OCI-LY1 (cell line): ENCODE results near the gene TDRD15.

ENCODE experiments used
- H2AFZ ChIP-seq: fragments of 200-600 bp; sonication (generic), shearing (Covaris generic); 2 replicates; pipeline ENCODE4 v1.6.0; 2014; ENCODE audit warnings: antibody characterized with exemption, mild to moderate bottlenecking, low read length
- H3F3A ChIP-seq: fragments of 200-600 bp; sonication (generic), shearing (Covaris generic); 2 replicates; pipeline ENCODE4 v1.6.0; 2014; ENCODE audit warnings: mild to moderate bottlenecking, antibody characterized with exemption, low read length, moderate library complexity; ENCODE audit not compliant: insufficient read depth
- H3K27ac ChIP-seq: fragments of 200-600 bp; sonication (generic); 2 replicates; pipeline ENCODE4 v1.5.1; 2014; ENCODE audit warnings: low read length, mixed run types, mild to moderate bottlenecking, low read depth; ENCODE audit not compliant: poor library complexity, severe bottlenecking
- H3K27me3 ChIP-seq: fragments of 200-600 bp; sonication (generic); 2 replicates; pipeline ENCODE4 v1.6.0; 2014; ENCODE audit warnings: antibody characterized with exemption, mild to moderate bottlenecking, low read length, moderate library complexity; ENCODE audit not compliant: insufficient read depth
- H3K36me3 ChIP-seq: fragments of 200-600 bp; sonication (generic); 2 replicates; pipeline ENCODE4 v1.6.1; 2014; ENCODE audit warnings: mild to moderate bottlenecking, antibody characterized with exemption, low read length, moderate library complexity, mixed read lengths; ENCODE audit not compliant: insufficient read depth
- H3K4me1 ChIP-seq: fragments of 200-600 bp; sonication (generic); 2 replicates; pipeline ENCODE4 v1.5.1; 2014; ENCODE audit warnings: mild to moderate bottlenecking, low read length, moderate library complexity; ENCODE audit not compliant: insufficient read depth, severe bottlenecking
- H3K4me2 ChIP-seq: fragments of 200-600 bp; sonication (generic), shearing (Covaris generic); 2 replicates; pipeline ENCODE4 v1.6.1; 2014; ENCODE audit warnings: low read length
- H3K4me3 ChIP-seq: fragments of 200-600 bp; sonication (generic); 2 replicates; pipeline ENCODE4 v1.5.1; 2014; ENCODE audit warnings: low read length, low read depth, mild to moderate bottlenecking, mixed read lengths; ENCODE audit not compliant: poor library complexity, severe bottlenecking
- H3K79me2 ChIP-seq: fragments of 200-600 bp; shearing (Covaris generic); 2 replicates; pipeline ENCODE4 v1.6.1; 2016; ENCODE audit warnings: mixed run types, low read length, mixed read lengths; ENCODE audit not compliant: insufficient read depth
- H3K9ac ChIP-seq: fragments of 200-600 bp; sonication (generic), shearing (Covaris generic); 2 replicates; pipeline ENCODE4 v1.6.1; 2014; ENCODE audit warnings: mild to moderate bottlenecking, low read length, mixed read lengths
- H3K9me2 ChIP-seq: fragments of 200-600 bp; sonication (generic), shearing (Covaris generic); 2 replicates; pipeline ENCODE4 v1.6.1; 2014; ENCODE audit warnings: low read depth, mild to moderate bottlenecking, low read length, mixed read lengths
- H3K9me3 ChIP-seq: fragments of 200-600 bp; shearing (Covaris generic); 2 replicates; pipeline ENCODE4 v1.6.1; 2014; ENCODE audit warnings: low read length, mixed read lengths
- H4K20me1 ChIP-seq: fragments of 200-600 bp; sonication (generic), shearing (Covaris generic); 2 replicates; pipeline ENCODE4 v1.6.0; 2016; ENCODE audit warnings: mild to moderate bottlenecking, low read length; ENCODE audit not compliant: insufficient read depth
- CTCF ChIP-seq: fragments of 200-600 bp; sonication (generic), shearing (Covaris generic); IDR thresholded peaks from 2 replicates; pipeline ENCODE4 v1.5.1; 2017; ENCODE audit warnings: mild to moderate bottlenecking, antibody characterized with exemption, low read length, moderate library complexity, mixed read lengths
- EZH2 ChIP-seq: fragments of 200-600 bp; sonication (generic), shearing (Covaris generic); IDR thresholded peaks from 2 replicates; pipeline ENCODE4 v1.8.0; 2017; ENCODE audit warnings: borderline replicate concordance, mixed run types, mild to moderate bottlenecking, antibody characterized with exemption, low read length, moderate library complexity, mixed read lengths

TDRD15 gene

GRCh38 chr2:21161832-21162614 lies 38.3 kb downstream of the TDRD15 start:
- no peak for TF ChIP-seq EZH2
- Histone ChIP-seq H2AFZ (no peak overlapping the region), H3F3A (no peaks in the 10 kb centered on the region), H3K9me2 (no peaks in the 10 kb centered on the region), H3K4me1 (no peaks in the 10 kb centered on the region), H3K9ac (no peak overlapping the region), H3K27me3 (no peaks in the 10 kb centered on the region), H4K20me1 (no peaks in the 10 kb centered on the region), H3K9me3 (no peaks in the 10 kb centered on the region), H3K4me3 (no peak overlapping the region), H3K79me2 (no peaks in the 10 kb centered on the region), H3K27ac (no peak overlapping the region), H3K36me3 (no peaks in the 10 kb centered on the region), H3K4me2 (no peak overlapping the region)

GRCh38 chr2:21162615-21162878 lies 38.8 kb downstream of the TDRD15 start:
- no peaks in the 10 kb centered on the region for H4K20me1 ChIP-seq
- no peak overlapping the region for H3K4me3 ChIP-seq
- H3K36me3 ChIP-seq, result no peaks in the 10 kb centered on the region
- no peaks in the 10 kb centered on the region for H3K9me3 ChIP-seq
- no peaks in the 10 kb centered on the region for H3K4me1 ChIP-seq
- no peak overlapping the region for H3K4me2 ChIP-seq
- TF ChIP-seq CTCF, result no peak
- no peak for TF ChIP-seq EZH2
- no peak overlapping the region for H3K27ac ChIP-seq
- no peaks in the 10 kb centered on the region for H3K27me3 ChIP-seq
- no peaks in the 10 kb centered on the region for H3K79me2 ChIP-seq
- no peaks in the 10 kb centered on the region for H3F3A ChIP-seq
- no peak overlapping the region for H3K9ac ChIP-seq
- H2AFZ ChIP-seq, result no peak overlapping the region
- H3K9me2 ChIP-seq, result no peaks in the 10 kb centered on the region

- Histone ChIP-seq H3K4me2 (no peak overlapping the region), H3F3A (no peaks in the 10 kb centered on the region), H3K4me1 (no peaks in the 10 kb centered on the region), H3K27me3 (no peaks in the 10 kb centered on the region), H3K36me3 (no peaks in the 10 kb centered on the region), H2AFZ (no peak overlapping the region), H3K9me3 (no peaks in the 10 kb centered on the region), H3K9ac (no peak overlapping the region), H3K4me3 (no peak overlapping the region), H3K79me2 (no peaks in the 10 kb centered on the region), H3K9me2 (no peaks in the 10 kb centered on the region), H3K27ac (no peak overlapping the region), H4K20me1 (no peaks in the 10 kb centered on the region)
- TF ChIP-seq CTCF, result no peak
- TF ChIP-seq EZH2, result no peak
Observed at GRCh38 chr2:21163213-21163612, 39.4 kb downstream of the TDRD15 start.

GRCh38 chr2:21165350-21165749 lies 41.6 kb downstream of the TDRD15 start:
- H3K27me3 ChIP-seq, result no peaks in the 10 kb centered on the region
- no peak overlapping the region for H3K9ac ChIP-seq
- no peaks in the 10 kb centered on the region for H3K36me3 ChIP-seq
- no peak overlapping the region for H3K4me2 ChIP-seq
- no peak for TF ChIP-seq EZH2
- peak; percentile 14; the same call in 1 of the 2 replicates for TF ChIP-seq CTCF
- H3K4me1 ChIP-seq, result no peaks in the 10 kb centered on the region
- no peaks in the 10 kb centered on the region for H4K20me1 ChIP-seq
- H3F3A ChIP-seq, result no peaks in the 10 kb centered on the region
- H2AFZ ChIP-seq, result no peak overlapping the region
- no peaks in the 10 kb centered on the region for H3K79me2 ChIP-seq
- no peaks in the 10 kb centered on the region for H3K9me3 ChIP-seq
- H3K9me2 ChIP-seq, result no peaks in the 10 kb centered on the region
- no peak overlapping the region for H3K4me3 ChIP-seq
- H3K27ac ChIP-seq, result no peak overlapping the region
